ENCODE results near the gene OR2C1. TPM values are rescaled to one million over a fixed set of nuclear protein-coding genes. Genes with fewer than 3 reads are reported as not detected.

Gene OR2C1
- polyA plus RNA-seq, 1 donor (not counting 4 experiments of a cell fraction or from before 2014, with no cell fraction given), result 0.14 TPM

GRCh38 chr16:3346041-3346440 is 9.6 kb upstream of the OR2C1 start:
- Histone ChIP-seq H4K20me1 (ENCODE audit: control insufficient read depth, extremely low read depth, insufficient read depth, low read length) (no peaks in the 10 kb centered on the region), H3K4me2 (ENCODE audit: control insufficient read depth, extremely low read depth, insufficient read depth, low read depth, low read length) (no peak overlapping the region), H3K9me1 (ENCODE audit: control insufficient read depth, extremely low read depth, insufficient read depth, low read length) (no peaks in the 10 kb centered on the region), H3K4me1 (ENCODE audit: control insufficient read depth, extremely low read depth, insufficient read depth, low read length) (no peaks in the 10 kb centered on the region), H3K9ac (ENCODE audit: control insufficient read depth, extremely low read depth, insufficient read depth, low read length) (no peak overlapping the region), H3K4me3 (ENCODE audit: control insufficient read depth in 2 of 3, extremely low read depth in 1 of 3, insufficient read depth in 2 of 3, low read depth in 1 of 3, low read length in 3 of 3) (no peak overlapping the region), H3K27me3 (ENCODE audit: control insufficient read depth, extremely low read depth, insufficient read depth, low read length) (no peaks in the 10 kb centered on the region), H2AFZ (ENCODE audit: control insufficient read depth, low read length) (no peak overlapping the region), H3K9me3 (ENCODE audit: control insufficient read depth, low read depth, low read length) (no peaks in the 10 kb centered on the region), H3K79me2 (ENCODE audit: control insufficient read depth, insufficient read depth, low read length) (no peaks in the 10 kb centered on the region), H3K36me3 (ENCODE audit: control insufficient read depth in 2 of 2, extremely low read depth in 1 of 2, insufficient read depth in 2 of 2, low read length in 2 of 2) (no peaks in the 10 kb centered on the region), H3K27ac (ENCODE audit: control insufficient read depth, insufficient read depth, low read length) (no peak overlapping the region)
- TF ChIP-seq EZH2 (IDR thresholded peaks at IDR 0.05; ENCODE audit: low read length), result no peak
- no peak for TF ChIP-seq CTCF (optimal IDR thresholded peaks at IDR 0.05 in 1 of 3, IDR thresholded peaks at IDR 0.05 in 1 of 3, conservative IDR thresholded peaks at IDR 0.05 in 1 of 3; ENCODE audit: extremely low read depth in 1 of 3, insufficient read depth in 2 of 3, low read length in 3 of 3)
- FAIRE-seq, result no peak
- DNase-seq (ENCODE audit: low read depth, low spot score), result no peak
- dilution Hi-C loops (cut with MboI; ENCODE audit: extremely low pct_ligation_motif_present, low sequenced_read_pairs), result no loop called here

GRCh38 chr16:3347586-3347985 is 8.1 kb upstream of the OR2C1 start:
- Histone ChIP-seq H3K36me3 (ENCODE audit: control insufficient read depth in 2 of 2, extremely low read depth in 1 of 2, insufficient read depth in 2 of 2, low read length in 2 of 2) (no peaks in the 10 kb centered on the region), H4K20me1 (ENCODE audit: control insufficient read depth, extremely low read depth, insufficient read depth, low read length) (no peaks in the 10 kb centered on the region), H3K4me2 (ENCODE audit: control insufficient read depth, extremely low read depth, insufficient read depth, low read depth, low read length) (no peak overlapping the region), H3K4me1 (ENCODE audit: control insufficient read depth, extremely low read depth, insufficient read depth, low read length) (no peaks in the 10 kb centered on the region), H3K9me3 (ENCODE audit: control insufficient read depth, low read depth, low read length) (no peaks in the 10 kb centered on the region), H3K4me3 (ENCODE audit: control insufficient read depth in 2 of 3, extremely low read depth in 1 of 3, insufficient read depth in 2 of 3, low read depth in 1 of 3, low read length in 3 of 3) (no peak overlapping the region), H3K27ac (ENCODE audit: control insufficient read depth, insufficient read depth, low read length) (no peak overlapping the region), H2AFZ (ENCODE audit: control insufficient read depth, low read length) (no peak overlapping the region), H3K79me2 (ENCODE audit: control insufficient read depth, insufficient read depth, low read length) (no peaks in the 10 kb centered on the region), H3K9ac (ENCODE audit: control insufficient read depth, extremely low read depth, insufficient read depth, low read length) (no peak overlapping the region), H3K27me3 (ENCODE audit: control insufficient read depth, extremely low read depth, insufficient read depth, low read length) (no peaks in the 10 kb centered on the region), H3K9me1 (ENCODE audit: control insufficient read depth, extremely low read depth, insufficient read depth, low read length) (no peaks in the 10 kb centered on the region)
- DNase-seq (ENCODE audit: low read depth, low spot score), result no peak
- no peak for FAIRE-seq
- dilution Hi-C loops (cut with MboI; ENCODE audit: extremely low pct_ligation_motif_present, low sequenced_read_pairs), result no loop called here
- TF ChIP-seq EZH2 (IDR thresholded peaks at IDR 0.05; ENCODE audit: low read length), result no peak
- no peak for TF ChIP-seq CTCF (optimal IDR thresholded peaks at IDR 0.05 in 1 of 3, IDR thresholded peaks at IDR 0.05 in 1 of 3, conservative IDR thresholded peaks at IDR 0.05 in 1 of 3; ENCODE audit: extremely low read depth in 1 of 3, insufficient read depth in 2 of 3, low read length in 3 of 3)
